Nephron (organoid): ENCODE data around the gene STEAP1B.

ENCODE experiments used
- H3K27ac Mint-ChIP-seq, 3 experiments: 2 replicates each; pipeline ENCODE4 v1.8.0; 2020; ENCODE audit warnings: mixed read lengths in 3 of 3, mild to moderate bottlenecking in 2 of 3, moderate library complexity in 1 of 3
- H3K27me3 Mint-ChIP-seq: 2 replicates; pipeline ENCODE4 v1.8.0; 2021; ENCODE audit warnings: low read depth, mild to moderate bottlenecking, moderate library complexity, mixed read lengths
- H3K36me3 Mint-ChIP-seq: 2 replicates; pipeline ENCODE4 v1.8.0; 2020; ENCODE audit warnings: low read depth, mixed read lengths
- H3K4me1 Mint-ChIP-seq: 2 replicates; pipeline ENCODE4 v1.8.0; 2020; ENCODE audit warnings: mixed read lengths
- H3K4me3 Mint-ChIP-seq, 3 experiments: 2 replicates each; pipeline ENCODE4 v1.8.0; 2020; ENCODE audit warnings: mild to moderate bottlenecking in 3 of 3, mixed read lengths in 3 of 3, moderate library complexity in 2 of 3
- H3K9me3 Mint-ChIP-seq: 2 replicates; pipeline ENCODE4 v1.8.0; 2020; ENCODE audit warnings: mixed read lengths
- TF ChIP-seq, protein P1 (sequence below), 3 experiments: fragments of 200-600 bp; sonication (generic); IDR thresholded peaks; one replicate each; pipeline ENCODE4 v1.5.0; 2021; ENCODE audit warnings: antibody characterized with exemption in 3 of 3; ENCODE audit not compliant: unreplicated experiment in 3 of 3

STEAP1B gene

GRCh38 chr7:22481726-22482125, 18.3 kb downstream of the STEAP1B start:
- TF ChIP-seq, protein P1, sequence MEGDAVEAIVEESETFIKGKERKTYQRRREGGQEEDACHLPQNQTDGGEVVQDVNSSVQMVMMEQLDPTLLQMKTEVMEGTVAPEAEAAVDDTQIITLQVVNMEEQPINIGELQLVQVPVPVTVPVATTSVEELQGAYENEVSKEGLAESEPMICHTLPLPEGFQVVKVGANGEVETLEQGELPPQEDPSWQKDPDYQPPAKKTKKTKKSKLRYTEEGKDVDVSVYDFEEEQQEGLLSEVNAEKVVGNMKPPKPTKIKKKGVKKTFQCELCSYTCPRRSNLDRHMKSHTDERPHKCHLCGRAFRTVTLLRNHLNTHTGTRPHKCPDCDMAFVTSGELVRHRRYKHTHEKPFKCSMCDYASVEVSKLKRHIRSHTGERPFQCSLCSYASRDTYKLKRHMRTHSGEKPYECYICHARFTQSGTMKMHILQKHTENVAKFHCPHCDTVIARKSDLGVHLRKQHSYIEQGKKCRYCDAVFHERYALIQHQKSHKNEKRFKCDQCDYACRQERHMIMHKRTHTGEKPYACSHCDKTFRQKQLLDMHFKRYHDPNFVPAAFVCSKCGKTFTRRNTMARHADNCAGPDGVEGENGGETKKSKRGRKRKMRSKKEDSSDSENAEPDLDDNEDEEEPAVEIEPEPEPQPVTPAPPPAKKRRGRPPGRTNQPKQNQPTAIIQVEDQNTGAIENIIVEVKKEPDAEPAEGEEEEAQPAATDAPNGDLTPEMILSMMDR (IDR thresholded peaks at IDR 0.05; ENCODE audit: unreplicated experiment in 3 of 3): no peak
- Mint-ChIP-seq H3K4me3 (no peak overlapping the region), H3K36me3 (no peaks in the 10 kb centered on the region), H3K9me3 (peaks cover 11% of the 10 kb centered on the region), H3K4me1 (no peaks in the 10 kb centered on the region), H3K27ac (no peak overlapping the region), H3K27me3 (peaks cover 5% of the 10 kb centered on the region)

GRCh38 chr7:22480523-22481075, 19.4 kb downstream of the STEAP1B start:
- Mint-ChIP-seq H3K4me1 (no peaks in the 10 kb centered on the region), H3K9me3 (peaks cover 11% of the 10 kb centered on the region), H3K4me3 (no peak overlapping the region), H3K36me3 (no peaks in the 10 kb centered on the region), H3K27me3 (no peaks in the 10 kb centered on the region), H3K27ac (no peak overlapping the region)
- TF ChIP-seq, protein P1 (IDR thresholded peaks at IDR 0.05; ENCODE audit: unreplicated experiment in 3 of 3): no peak

DNA sequence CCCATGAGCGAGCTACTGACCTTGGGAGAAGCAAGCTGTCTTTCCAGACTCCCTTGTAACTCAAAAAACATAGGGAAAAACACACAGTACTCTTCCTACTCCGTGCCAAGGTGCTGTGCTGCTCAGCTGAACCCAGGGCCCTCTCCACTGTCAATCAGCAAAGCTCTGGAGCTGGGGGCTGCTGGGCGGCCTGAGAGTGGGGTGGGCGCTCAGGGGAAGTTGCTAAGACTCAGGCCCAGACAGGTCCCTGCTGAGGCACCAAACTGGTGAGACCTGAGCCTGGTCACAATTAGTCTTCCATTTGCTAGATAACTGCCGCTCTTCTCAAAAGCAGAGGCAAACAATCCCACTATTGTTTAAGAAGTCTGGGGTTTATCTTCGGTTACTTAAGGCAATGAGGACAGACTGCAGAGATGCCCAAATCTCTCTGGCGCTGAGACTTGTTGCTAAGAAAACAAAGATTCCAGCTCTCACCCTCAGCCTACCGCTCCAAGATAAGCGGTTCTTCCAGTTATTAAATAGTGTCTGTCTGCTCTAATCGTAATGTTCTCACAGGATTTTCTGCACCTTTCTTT, 22.0 kb downstream of the STEAP1B start:
- no peak overlapping the region for H3K27ac Mint-ChIP-seq
- no peaks in the 10 kb centered on the region for H3K36me3 Mint-ChIP-seq
- TF ChIP-seq, protein P1 (IDR thresholded peaks at IDR 0.05; ENCODE audit: unreplicated experiment in 3 of 3): no peak
- no peaks in the 10 kb centered on the region for H3K9me3 Mint-ChIP-seq
- H3K4me1 Mint-ChIP-seq: no peaks in the 10 kb centered on the region
- H3K27me3 Mint-ChIP-seq: no peaks in the 10 kb centered on the region
- H3K4me3 Mint-ChIP-seq: no peak overlapping the region

- H3K36me3 Mint-ChIP-seq: no peaks in the 10 kb centered on the region
- TF ChIP-seq, protein P1 (IDR thresholded peaks at IDR 0.05; ENCODE audit: unreplicated experiment in 3 of 3): no peak
- H3K4me1 Mint-ChIP-seq: no peaks in the 10 kb centered on the region
- no peak overlapping the region for H3K4me3 Mint-ChIP-seq
- no peaks in the 10 kb centered on the region for H3K9me3 Mint-ChIP-seq
- H3K27ac Mint-ChIP-seq: no peak overlapping the region
- no peaks in the 10 kb centered on the region for H3K27me3 Mint-ChIP-seq
These were observed 22.7 kb downstream of the STEAP1B start for GRCh38 chr7:22477262-22477661.

DNA sequence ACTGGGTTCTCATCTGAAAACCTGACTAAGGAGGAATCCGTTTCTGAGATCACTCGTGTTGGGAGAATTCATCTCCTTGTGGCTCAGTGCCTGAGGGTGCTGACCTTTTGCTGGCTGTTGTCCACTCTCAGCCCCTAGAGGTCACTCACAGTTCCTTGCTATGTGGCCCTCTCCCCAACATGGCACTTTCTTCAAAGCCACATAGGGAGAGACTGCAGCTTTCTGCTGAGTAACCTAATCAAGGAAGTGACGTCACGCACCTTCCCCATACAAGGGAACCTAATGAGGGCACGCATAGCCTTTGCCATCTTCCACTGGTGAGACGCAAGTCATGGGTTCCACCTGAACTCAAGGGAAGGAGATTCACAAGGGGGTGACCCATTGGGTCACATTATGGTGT, 23.2 kb downstream of the STEAP1B start:
- Mint-ChIP-seq H3K36me3 (no peaks in the 10 kb centered on the region), H3K9me3 (no peaks in the 10 kb centered on the region), H3K27ac (no peak overlapping the region), H3K4me3 (no peak overlapping the region), H3K4me1 (no peaks in the 10 kb centered on the region), H3K27me3 (no peaks in the 10 kb centered on the region)
- TF ChIP-seq, protein P1 (IDR thresholded peaks at IDR 0.05; ENCODE audit: unreplicated experiment in 3 of 3): no peak

GRCh38 chr7:22474645-22475044, 25.3 kb downstream of the STEAP1B start:
- TF ChIP-seq, protein P1 (IDR thresholded peaks at IDR 0.05; ENCODE audit: unreplicated experiment in 3 of 3): no peak
- Mint-ChIP-seq H3K27ac (no peak overlapping the region), H3K36me3 (no peaks in the 10 kb centered on the region), H3K27me3 (no peaks in the 10 kb centered on the region), H3K9me3 (no peaks in the 10 kb centered on the region), H3K4me3 (no peak overlapping the region), H3K4me1 (peaks cover 5% of the 10 kb centered on the region)
